ENCODE data around the gene ORC5. TPM values are rescaled to one million over a fixed set of nuclear protein-coding genes. Genes with fewer than 3 reads are reported as not detected.

The ORC5 gene
- total and polyA plus RNA-seq, 2 of the 13 experiments (the other 11 are each of a cell fraction or from before 2014, with no cell fraction given): 4.8 to 18.8 TPM

- TF ChIP-seq ZNF331 (CRISPR knock-in tag; IDR thresholded peaks at IDR 0.05) (peak; percentile 47; the same call in 1 of the 2 replicates), ZMYM4 (CRISPR knock-in tag; IDR thresholded peaks at IDR 0.05) (peak; percentile 68), ZFP90 (CRISPR knock-in tag; IDR thresholded peaks at IDR 0.05; ENCODE audit: borderline replicate concordance) (no peak), FOSL2 (CRISPR knock-in tag; IDR thresholded peaks at IDR 0.05) (peak; percentile 41), SOX13 (IDR thresholded peaks at IDR 0.05) (no peak), SOX13 (CRISPR knock-in tag; conservative IDR thresholded peaks at IDR 0.05 in 1 of 2, IDR thresholded peaks at IDR 0.05 in 1 of 2) (peak in 1 of 2 experiments; percentile 45; a peak in 2 of 4 replicates), ZNF614 (CRISPR knock-in tag; IDR thresholded peaks at IDR 0.05; ENCODE audit: borderline replicate concordance) (peak; percentile 60; the same call in 1 of the 2 replicates), HDAC6 (IDR thresholded peaks at IDR 0.05; ENCODE audit: low read depth, low read length) (no peak), TGIF2 (CRISPR knock-in tag; IDR thresholded peaks at IDR 0.05) (0 out of 2 replicates have a peak, but pooled peaks have one; percentile 22), ZNF558 (CRISPR knock-in tag; IDR thresholded peaks at IDR 0.05; ENCODE audit: borderline replicate concordance) (no peak), FOXA3 (CRISPR knock-in tag; IDR thresholded peaks at IDR 0.05) (peak; percentile 41; the same call in 1 of the 2 replicates), SMC3 (IDR thresholded peaks at IDR 0.05; ENCODE audit: low read length) (peak; percentile 91)
- TF ChIP-seq, protein P1, sequence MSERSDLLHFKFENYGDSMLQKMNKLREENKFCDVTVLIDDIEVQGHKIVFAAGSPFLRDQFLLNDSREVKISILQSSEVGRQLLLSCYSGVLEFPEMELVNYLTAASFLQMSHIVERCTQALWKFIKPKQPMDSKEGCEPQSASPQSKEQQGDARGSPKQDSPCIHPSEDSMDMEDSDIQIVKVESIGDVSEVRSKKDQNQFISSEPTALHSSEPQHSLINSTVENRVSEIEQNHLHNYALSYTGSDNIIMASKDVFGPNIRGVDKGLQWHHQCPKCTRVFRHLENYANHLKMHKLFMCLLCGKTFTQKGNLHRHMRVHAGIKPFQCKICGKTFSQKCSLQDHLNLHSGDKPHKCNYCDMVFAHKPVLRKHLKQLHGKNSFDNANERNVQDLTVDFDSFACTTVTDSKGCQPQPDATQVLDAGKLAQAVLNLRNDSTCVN (CRISPR knock-in tag; IDR thresholded peaks at IDR 0.05; ENCODE audit: borderline replicate concordance): peak; percentile 90
- TF ChIP-seq, protein P2, sequence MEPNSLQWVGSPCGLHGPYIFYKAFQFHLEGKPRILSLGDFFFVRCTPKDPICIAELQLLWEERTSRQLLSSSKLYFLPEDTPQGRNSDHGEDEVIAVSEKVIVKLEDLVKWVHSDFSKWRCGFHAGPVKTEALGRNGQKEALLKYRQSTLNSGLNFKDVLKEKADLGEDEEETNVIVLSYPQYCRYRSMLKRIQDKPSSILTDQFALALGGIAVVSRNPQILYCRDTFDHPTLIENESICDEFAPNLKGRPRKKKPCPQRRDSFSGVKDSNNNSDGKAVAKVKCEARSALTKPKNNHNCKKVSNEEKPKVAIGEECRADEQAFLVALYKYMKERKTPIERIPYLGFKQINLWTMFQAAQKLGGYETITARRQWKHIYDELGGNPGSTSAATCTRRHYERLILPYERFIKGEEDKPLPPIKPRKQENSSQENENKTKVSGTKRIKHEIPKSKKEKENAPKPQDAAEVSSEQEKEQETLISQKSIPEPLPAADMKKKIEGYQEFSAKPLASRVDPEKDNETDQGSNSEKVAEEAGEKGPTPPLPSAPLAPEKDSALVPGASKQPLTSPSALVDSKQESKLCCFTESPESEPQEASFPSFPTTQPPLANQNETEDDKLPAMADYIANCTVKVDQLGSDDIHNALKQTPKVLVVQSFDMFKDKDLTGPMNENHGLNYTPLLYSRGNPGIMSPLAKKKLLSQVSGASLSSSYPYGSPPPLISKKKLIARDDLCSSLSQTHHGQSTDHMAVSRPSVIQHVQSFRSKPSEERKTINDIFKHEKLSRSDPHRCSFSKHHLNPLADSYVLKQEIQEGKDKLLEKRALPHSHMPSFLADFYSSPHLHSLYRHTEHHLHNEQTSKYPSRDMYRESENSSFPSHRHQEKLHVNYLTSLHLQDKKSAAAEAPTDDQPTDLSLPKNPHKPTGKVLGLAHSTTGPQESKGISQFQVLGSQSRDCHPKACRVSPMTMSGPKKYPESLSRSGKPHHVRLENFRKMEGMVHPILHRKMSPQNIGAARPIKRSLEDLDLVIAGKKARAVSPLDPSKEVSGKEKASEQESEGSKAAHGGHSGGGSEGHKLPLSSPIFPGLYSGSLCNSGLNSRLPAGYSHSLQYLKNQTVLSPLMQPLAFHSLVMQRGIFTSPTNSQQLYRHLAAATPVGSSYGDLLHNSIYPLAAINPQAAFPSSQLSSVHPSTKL (CRISPR knock-in tag; IDR thresholded peaks at IDR 0.05): peak; percentile 35; the same call in 1 of the 2 replicates
- TF ChIP-seq, protein P3, sequence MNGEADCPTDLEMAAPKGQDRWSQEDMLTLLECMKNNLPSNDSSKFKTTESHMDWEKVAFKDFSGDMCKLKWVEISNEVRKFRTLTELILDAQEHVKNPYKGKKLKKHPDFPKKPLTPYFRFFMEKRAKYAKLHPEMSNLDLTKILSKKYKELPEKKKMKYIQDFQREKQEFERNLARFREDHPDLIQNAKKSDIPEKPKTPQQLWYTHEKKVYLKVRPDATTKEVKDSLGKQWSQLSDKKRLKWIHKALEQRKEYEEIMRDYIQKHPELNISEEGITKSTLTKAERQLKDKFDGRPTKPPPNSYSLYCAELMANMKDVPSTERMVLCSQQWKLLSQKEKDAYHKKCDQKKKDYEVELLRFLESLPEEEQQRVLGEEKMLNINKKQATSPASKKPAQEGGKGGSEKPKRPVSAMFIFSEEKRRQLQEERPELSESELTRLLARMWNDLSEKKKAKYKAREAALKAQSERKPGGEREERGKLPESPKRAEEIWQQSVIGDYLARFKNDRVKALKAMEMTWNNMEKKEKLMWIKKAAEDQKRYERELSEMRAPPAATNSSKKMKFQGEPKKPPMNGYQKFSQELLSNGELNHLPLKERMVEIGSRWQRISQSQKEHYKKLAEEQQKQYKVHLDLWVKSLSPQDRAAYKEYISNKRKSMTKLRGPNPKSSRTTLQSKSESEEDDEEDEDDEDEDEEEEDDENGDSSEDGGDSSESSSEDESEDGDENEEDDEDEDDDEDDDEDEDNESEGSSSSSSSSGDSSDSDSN (CRISPR knock-in tag; IDR thresholded peaks at IDR 0.05): no peak
- TF ChIP-seq, protein P4, sequence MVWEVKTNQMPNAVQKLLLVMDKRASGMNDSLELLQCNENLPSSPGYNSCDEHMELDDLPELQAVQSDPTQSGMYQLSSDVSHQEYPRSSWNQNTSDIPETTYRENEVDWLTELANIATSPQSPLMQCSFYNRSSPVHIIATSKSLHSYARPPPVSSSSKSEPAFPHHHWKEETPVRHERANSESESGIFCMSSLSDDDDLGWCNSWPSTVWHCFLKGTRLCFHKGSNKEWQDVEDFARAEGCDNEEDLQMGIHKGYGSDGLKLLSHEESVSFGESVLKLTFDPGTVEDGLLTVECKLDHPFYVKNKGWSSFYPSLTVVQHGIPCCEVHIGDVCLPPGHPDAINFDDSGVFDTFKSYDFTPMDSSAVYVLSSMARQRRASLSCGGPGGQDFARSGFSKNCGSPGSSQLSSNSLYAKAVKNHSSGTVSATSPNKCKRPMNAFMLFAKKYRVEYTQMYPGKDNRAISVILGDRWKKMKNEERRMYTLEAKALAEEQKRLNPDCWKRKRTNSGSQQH (CRISPR knock-in tag; IDR thresholded peaks at IDR 0.05; ENCODE audit: low read depth): peak; percentile 35; the same call in 1 of the 2 replicates
Measured at GRCh38 chr7:104096683-104097082, 111.1 kb downstream of the ORC5 start (continued).

Data from HepG2 (cell line).